ENCODE data around the gene HBA2.

- TF ChIP-seq, protein P1, sequence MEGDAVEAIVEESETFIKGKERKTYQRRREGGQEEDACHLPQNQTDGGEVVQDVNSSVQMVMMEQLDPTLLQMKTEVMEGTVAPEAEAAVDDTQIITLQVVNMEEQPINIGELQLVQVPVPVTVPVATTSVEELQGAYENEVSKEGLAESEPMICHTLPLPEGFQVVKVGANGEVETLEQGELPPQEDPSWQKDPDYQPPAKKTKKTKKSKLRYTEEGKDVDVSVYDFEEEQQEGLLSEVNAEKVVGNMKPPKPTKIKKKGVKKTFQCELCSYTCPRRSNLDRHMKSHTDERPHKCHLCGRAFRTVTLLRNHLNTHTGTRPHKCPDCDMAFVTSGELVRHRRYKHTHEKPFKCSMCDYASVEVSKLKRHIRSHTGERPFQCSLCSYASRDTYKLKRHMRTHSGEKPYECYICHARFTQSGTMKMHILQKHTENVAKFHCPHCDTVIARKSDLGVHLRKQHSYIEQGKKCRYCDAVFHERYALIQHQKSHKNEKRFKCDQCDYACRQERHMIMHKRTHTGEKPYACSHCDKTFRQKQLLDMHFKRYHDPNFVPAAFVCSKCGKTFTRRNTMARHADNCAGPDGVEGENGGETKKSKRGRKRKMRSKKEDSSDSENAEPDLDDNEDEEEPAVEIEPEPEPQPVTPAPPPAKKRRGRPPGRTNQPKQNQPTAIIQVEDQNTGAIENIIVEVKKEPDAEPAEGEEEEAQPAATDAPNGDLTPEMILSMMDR (IDR thresholded peaks at IDR 0.05): no peak
- TF ChIP-seq TCF7L2 (IDR thresholded peaks at IDR 0.05; ENCODE audit: low read depth, low read length): no peak
These were observed 32.4 kb upstream of the HBA2 start for GRCh38 chr16:140175-140857.
